T-helper 2 cell treated with Interferon-gamma antibody and Interleukin-4, amounts not matched to agents 5 μg/mL and 100 μg/mL, for 36 hours (primary cell): Measurements from ENCODE around the gene KLHL22.
"Not testable (repeated sequence)": the region's sequence is repeated elsewhere in the genome, so short reads cannot be mapped to it uniquely, and the experiment has no call there.

Experiments used
- DNase-seq: peaks from one replicate; pipeline ENCODE4 v3.0.0; 2021; ENCODE audit warnings: low spot score
- H3K27ac Mint-ChIP-seq: one replicate; pipeline ENCODE4 v1.8.0; 2021; ENCODE audit warnings: mild to moderate bottlenecking, mixed read lengths
- H3K27me3 Mint-ChIP-seq: one replicate; pipeline ENCODE4 v1.8.0; 2021; ENCODE audit warnings: low read depth, mixed read lengths
- H3K36me3 Mint-ChIP-seq: one replicate; pipeline ENCODE4 v1.8.0; 2021; ENCODE audit warnings: low read depth, mixed read lengths
- H3K4me1 Mint-ChIP-seq: one replicate; pipeline ENCODE4 v1.8.0; 2021; ENCODE audit warnings: low read depth, mixed read lengths
- H3K4me3 Mint-ChIP-seq: one replicate; pipeline ENCODE4 v1.8.0; 2022; ENCODE audit warnings: mild to moderate bottlenecking, moderate library complexity, mixed read lengths
- H3K9me3 Mint-ChIP-seq: one replicate; pipeline ENCODE4 v1.8.0; 2021; ENCODE audit warnings: mixed read lengths

KLHL22 gene

DNA sequence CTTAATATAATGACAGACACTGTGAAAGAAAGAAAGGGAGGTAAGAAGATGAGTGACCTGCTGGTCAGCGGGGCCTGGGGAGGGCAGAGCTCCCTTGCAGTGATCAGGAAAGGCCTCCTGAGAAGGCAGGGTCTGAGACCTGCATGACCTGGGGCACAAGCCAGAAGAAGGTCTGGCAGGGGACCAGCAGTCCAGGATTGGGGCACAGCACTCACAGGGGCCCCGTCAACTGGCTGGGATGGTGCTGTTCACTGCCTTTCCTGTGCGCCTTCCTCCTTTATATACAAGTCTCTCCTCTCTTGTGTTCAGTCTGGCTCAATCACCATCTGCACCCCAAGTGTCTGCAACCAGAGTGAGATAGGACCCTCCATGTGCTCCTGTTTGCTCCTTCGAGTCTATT lies 35.7 kb downstream of the KLHL22 start:
- H3K27ac Mint-ChIP-seq, result no peak overlapping the region
- no peaks in the 10 kb centered on the region for H3K27me3 Mint-ChIP-seq
- H3K36me3 Mint-ChIP-seq, result peaks cover 56% of the 10 kb centered on the region
- H3K4me3 Mint-ChIP-seq, result no peak overlapping the region
- no peaks in the 10 kb centered on the region for H3K9me3 Mint-ChIP-seq
- DNase-seq, result no peak
- H3K4me1 Mint-ChIP-seq, result peaks cover 48% of the 10 kb centered on the region

DNA sequence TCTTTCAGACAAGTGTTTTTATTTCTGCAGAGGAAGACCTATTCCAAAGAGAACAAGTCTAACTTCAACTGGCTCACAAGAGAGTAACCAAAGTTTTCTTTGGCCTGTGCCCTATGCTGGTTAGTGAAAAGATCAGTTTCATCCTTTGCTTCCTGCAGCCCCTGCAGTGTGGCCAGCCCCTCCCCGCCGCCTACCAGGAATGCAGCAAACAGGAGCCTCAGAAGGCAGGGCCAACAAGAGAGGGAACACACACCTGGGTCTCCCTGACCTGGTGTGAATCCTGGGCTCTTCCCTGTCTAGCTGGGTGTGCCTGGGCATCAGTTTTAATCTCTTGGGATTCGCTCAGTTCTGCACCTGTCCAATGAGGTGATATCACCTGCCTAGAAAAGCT lies 36.4 kb downstream of the KLHL22 start:
- Mint-ChIP-seq H3K9me3 (no peaks in the 10 kb centered on the region), H3K27ac (peak overlapping the region; percentile 8), H3K4me3 (no peak overlapping the region), H3K27me3 (no peaks in the 10 kb centered on the region), H3K4me1 (peaks cover 42% of the 10 kb centered on the region), H3K36me3 (peaks cover 53% of the 10 kb centered on the region)
- DNase-seq, result no peak

DNA sequence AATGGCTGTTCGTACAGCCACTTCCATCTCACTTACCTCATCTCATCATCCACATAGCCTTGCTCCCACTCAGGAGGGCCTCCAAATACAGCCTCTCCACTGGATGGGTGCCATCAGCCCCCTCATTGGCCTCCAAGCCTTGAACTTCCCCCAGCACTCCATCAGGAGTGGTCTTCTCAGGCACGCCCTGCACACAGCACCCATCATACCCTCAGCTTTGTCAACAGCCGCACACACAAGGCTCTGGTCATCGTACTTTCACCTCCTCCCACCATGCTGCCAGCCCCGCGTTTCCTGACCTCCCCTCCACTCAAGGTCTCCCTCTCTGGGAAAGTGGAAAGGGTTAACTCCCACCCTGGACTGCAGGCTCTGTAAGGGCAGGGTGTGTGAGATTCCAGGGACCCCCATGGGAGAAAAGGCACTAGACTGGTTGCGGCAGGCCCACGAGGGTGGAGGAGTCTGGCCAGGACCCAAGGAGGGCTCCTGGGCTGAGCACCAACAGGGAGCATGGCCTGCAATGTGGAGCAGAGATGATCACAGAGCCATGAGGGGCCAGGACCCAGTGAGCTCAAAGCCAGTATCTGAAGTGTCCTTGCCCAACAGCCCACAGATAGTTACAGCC lies 37.0 kb downstream of the KLHL22 start:
- DNase-seq, result no peak
- H3K36me3 Mint-ChIP-seq, result peaks cover 48% of the 10 kb centered on the region
- H3K27ac Mint-ChIP-seq, result peak overlapping the region; percentile 31
- no peaks in the 10 kb centered on the region for H3K27me3 Mint-ChIP-seq
- no peaks in the 10 kb centered on the region for H3K9me3 Mint-ChIP-seq
- H3K4me3 Mint-ChIP-seq, result no peak overlapping the region
- peaks cover 37% of the 10 kb centered on the region for H3K4me1 Mint-ChIP-seq

DNA sequence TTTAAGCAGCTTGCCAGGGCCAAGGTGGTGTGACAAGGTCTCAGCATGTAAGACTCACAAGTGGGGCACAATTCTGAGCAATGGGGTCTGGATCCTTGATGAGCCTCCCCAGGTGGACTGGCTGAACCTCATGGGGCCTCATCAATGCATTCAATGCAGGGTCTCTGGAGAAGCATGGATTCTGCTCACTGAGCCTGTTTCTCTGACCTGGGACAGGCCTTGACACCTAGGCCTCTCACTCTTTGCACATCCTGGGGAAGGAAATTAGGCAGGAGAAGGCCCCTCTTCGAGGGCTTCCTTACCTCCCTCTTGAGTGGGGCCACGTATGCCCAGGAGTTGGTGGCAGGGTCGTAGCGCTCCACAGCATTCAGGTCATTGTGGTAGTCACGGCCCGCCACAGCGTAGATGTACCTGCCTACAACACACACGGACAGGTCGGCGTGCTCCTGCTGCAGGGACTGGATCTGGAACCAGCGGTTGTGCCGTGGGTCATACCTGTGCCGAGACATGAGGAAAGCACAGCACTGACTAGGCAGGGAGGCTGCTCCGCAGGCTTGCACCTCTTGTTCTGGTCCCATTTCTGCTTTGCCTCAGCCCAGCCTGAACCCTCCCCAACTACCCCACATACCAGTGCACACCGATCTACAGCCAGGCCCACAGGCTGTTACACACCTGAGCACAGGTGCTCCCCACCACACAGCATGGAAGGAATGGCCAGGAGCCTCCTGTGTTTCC lies 37.9 kb downstream of the KLHL22 start:
- peaks cover 49% of the 10 kb centered on the region for H3K36me3 Mint-ChIP-seq
- no peaks in the 10 kb centered on the region for H3K27me3 Mint-ChIP-seq
- no peaks in the 10 kb centered on the region for H3K9me3 Mint-ChIP-seq
- no peak overlapping the region for H3K4me3 Mint-ChIP-seq
- DNase-seq, result no peak
- H3K27ac Mint-ChIP-seq, result no peak overlapping the region
- H3K4me1 Mint-ChIP-seq, result peaks cover 27% of the 10 kb centered on the region

DNA sequence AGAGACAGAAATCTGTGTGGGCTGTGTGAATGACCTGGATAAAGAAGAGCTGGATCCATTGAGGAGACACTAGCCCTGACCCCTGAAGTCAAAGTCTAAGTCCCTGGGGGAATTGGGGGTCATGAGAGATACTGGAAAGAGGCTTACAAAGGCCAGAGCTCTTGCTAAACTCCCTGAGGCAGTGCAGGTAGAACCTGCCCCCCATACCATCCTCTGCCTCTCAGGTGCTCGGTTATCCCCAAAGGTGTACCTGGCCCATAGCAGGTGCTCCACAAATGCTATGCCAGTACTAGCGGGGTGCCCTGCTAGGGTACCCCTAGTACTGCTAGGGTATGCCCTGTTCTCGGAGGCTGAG lies 38.9 kb downstream of the KLHL22 start:
- no peak overlapping the region for H3K27ac Mint-ChIP-seq
- DNase-seq, result no peak

DNA sequence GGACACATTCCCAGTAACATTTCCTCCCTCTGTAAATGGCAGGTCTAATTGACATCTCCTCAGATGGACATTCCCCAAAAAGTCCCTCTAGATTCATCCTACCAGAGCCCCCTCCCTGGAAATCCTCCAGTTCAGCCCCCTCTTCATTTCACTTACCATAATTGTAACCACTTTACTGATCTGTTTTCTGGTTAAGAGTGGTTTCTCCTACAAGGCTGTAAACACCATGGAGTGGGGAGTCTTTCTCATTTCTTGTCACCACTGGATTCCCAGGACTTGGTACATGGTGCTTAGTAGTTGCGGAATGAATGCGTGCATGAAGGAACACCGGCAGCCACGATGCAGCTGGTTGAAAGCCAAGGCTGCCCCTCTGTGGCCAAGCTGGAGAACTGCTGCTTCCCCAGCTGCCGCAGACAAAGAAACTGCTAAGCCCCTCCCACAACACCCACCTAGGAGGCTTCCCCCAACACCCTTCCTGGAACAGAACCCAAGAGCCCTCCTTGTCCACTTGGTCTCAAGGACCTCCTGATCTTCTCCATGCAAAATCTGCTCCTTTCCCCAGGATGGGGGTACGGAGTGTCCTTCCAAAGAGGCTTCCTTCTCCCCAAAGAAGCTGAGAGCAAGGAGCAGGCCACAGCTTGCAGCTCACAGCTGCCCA lies 39.4 kb downstream of the KLHL22 start:
- no peak overlapping the region for H3K4me3 Mint-ChIP-seq
- no peak overlapping the region for H3K27ac Mint-ChIP-seq
- H3K9me3 Mint-ChIP-seq, result no peaks in the 10 kb centered on the region
- H3K27me3 Mint-ChIP-seq, result no peaks in the 10 kb centered on the region
- H3K36me3 Mint-ChIP-seq, result peaks cover 56% of the 10 kb centered on the region
- DNase-seq, result peak; percentile 73
- H3K4me1 Mint-ChIP-seq, result peaks cover 23% of the 10 kb centered on the region

More for the DNA sequence above, 38.9 kb downstream of the KLHL22 start:
- H3K27me3 Mint-ChIP-seq, result no peaks in the 10 kb centered on the region
- peaks cover 52% of the 10 kb centered on the region for H3K36me3 Mint-ChIP-seq
- H3K4me3 Mint-ChIP-seq, result no peak overlapping the region
- no peaks in the 10 kb centered on the region for H3K9me3 Mint-ChIP-seq
- H3K4me1 Mint-ChIP-seq, result peaks cover 23% of the 10 kb centered on the region

DNA sequence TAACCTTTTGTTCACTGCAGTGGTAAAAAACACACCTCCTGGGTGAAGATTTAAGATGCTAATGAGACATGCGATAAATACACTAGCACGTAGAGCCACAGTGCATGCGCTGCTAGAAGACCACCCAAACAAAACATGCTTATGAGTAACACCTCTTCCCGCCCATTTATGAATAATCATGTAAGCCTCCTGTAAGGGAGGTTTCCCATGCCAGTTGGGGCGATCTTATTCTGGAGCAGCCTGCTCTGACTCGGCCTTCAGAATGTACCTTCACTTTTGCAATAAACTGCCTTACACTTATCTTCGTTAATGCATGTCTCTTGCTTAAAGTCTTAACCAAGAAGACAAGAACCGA lies 39.9 kb downstream of the KLHL22 start:
- Mint-ChIP-seq H3K4me1 (peaks cover 20% of the 10 kb centered on the region), H3K4me3 (no peak overlapping the region), H3K9me3 (no peaks in the 10 kb centered on the region), H3K36me3 (peaks cover 54% of the 10 kb centered on the region), H3K27me3 (no peaks in the 10 kb centered on the region), H3K27ac (no peak overlapping the region)
- DNase-seq, result no peak

DNA sequence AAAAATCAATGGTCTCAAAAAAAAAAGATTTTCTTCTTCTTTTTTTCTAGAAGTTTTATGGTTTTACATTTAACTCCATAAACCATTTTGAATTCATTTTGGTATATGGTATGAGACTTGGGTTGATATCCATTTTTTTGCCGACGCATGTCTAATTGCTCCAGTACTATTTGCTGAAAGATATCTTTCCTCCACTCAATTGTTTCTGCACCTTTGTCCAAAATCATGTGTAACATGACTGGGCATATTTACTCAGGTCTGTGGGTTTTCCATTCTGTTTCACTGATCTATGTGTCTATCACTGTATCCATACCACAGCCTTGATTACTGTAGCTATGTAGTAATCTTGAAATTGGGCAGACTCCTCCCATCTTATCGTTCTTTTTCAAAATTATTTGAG lies 42.4 kb downstream of the KLHL22 start:
- Mint-ChIP-seq H3K27ac (no peak overlapping the region), H3K4me1 (peaks cover 12% of the 10 kb centered on the region)

DNA sequence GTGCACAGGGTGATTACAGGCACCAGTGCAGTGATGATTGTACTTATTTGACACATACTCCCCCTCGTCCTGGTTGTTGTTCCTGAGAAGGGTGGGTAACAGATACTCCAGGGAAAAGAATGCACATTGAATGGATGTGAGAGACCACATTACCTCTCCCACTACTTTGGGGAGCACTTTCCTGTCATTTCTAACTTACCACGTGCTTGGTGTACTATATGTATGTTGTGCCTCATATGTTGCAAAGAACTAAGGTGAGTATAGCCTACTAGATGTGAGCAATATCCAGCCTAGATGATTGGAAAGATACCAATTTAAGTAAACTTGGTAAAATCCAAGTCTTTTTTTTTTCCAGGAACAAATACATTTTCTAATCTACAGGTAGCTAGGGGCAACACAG lies 43.7 kb downstream of the KLHL22 start:
- Mint-ChIP-seq H3K9me3 (no peaks in the 10 kb centered on the region), H3K27me3 (no peaks in the 10 kb centered on the region), H3K4me3 (no peak overlapping the region), H3K27ac (no peak overlapping the region), H3K36me3 (peaks cover 36% of the 10 kb centered on the region), H3K4me1 (peaks cover 12% of the 10 kb centered on the region)
- DNase-seq, result no peak

More for the DNA sequence above, 42.4 kb downstream of the KLHL22 start:
- DNase-seq, result no peak
- Mint-ChIP-seq H3K4me3 (no peak overlapping the region), H3K9me3 (no peaks in the 10 kb centered on the region), H3K27me3 (no peaks in the 10 kb centered on the region), H3K36me3 (peaks cover 40% of the 10 kb centered on the region)

DNA sequence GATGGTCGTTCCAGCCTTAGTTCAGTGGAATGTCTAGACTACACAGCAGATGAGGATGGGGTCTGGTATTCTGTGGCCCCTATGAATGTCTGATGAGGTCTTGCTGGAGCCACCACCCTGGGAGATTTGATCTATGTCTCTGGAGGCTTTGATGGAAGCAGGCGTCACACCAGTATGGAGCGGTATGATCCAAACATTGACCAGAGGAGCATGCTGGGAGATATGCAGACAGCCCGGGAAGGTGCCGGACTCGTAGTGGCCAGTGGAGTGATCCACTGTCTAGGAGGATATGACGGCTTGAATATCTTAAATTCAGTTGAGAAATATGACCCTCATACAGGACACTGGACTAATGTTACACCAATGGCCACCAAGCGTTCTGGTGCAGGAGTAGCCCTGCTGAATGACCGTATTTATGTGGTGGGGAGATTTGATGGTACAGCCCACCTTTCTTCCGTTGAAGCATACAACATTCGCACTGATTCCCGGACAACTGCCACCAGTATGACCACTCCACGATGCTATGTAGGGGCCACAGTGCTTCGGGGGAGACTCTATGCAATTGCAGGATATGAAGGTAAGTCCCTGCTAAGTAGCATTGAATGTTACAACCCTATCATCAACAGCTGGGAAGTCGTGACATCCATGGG lies 44.3 kb downstream of the KLHL22 start:
- H3K27ac Mint-ChIP-seq, H3K4me1 Mint-ChIP-seq, DNase-seq, H3K9me3 Mint-ChIP-seq, H3K4me3 Mint-ChIP-seq, H3K27me3 Mint-ChIP-seq: not testable (repeated sequence)
- H3K36me3 Mint-ChIP-seq, result peaks cover 37% of the 10 kb centered on the region

DNA sequence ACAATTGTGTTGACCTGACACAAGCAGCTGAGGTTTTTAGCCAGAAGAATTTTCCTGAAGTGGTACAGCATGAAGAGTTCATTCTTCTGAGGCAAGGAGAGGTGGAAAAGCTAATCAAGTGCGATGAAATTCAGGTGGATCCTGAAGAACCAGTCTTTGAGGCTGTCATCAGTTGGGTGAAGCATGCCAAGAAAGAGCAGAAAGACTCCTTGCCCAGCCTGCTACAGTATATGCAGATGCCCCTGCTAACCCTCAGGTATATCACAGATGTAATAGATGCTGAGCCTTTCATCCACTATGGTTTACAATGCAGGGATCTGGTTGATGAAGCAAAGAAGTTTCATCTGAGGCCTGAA lies 45.1 kb downstream of the KLHL22 start:
- no peak for DNase-seq
- Mint-ChIP-seq H3K4me1 (peaks cover 2% of the 10 kb centered on the region), H3K27me3 (no peaks in the 10 kb centered on the region), H3K27ac (no peak overlapping the region), H3K9me3 (no peaks in the 10 kb centered on the region), H3K4me3 (no peak overlapping the region), H3K36me3 (peaks cover 31% of the 10 kb centered on the region)

DNA sequence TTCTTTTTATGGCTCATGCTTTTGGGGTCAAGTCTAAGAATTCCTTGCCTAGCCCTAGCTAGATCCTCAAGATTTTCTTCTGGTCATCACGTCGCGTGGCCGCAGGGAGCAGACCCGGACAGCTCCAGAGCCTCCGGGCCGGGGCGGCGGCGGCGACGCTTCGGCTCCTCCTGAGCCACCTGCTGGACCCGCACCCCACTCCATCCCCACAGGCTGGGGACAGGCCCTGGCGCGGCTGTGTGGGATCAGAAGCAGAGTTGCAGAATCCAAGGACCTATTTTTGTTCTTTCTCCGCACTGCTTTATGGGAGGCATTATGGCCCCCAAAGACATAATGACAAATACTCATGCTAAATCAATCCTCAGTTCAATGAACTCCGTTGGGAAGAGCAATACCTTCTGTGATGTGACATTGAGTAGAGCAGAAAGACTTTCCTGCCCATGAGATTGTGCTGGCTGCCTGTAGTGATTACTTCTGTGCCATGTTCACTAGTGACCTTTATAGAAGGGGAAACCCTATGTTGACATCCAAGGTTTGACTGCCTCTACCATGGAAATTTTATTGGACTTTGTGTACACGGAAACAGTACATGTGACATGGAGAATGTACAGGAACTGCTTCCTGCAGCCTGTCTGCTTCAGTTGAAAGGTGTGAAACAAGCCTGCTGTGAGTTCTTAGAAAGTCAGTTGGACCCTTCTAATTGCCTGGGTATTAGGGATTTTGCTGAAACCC lies 45.6 kb downstream of the KLHL22 start:
- H3K9me3 Mint-ChIP-seq, result no peaks in the 10 kb centered on the region
- no peak overlapping the region for H3K27ac Mint-ChIP-seq

DNA sequence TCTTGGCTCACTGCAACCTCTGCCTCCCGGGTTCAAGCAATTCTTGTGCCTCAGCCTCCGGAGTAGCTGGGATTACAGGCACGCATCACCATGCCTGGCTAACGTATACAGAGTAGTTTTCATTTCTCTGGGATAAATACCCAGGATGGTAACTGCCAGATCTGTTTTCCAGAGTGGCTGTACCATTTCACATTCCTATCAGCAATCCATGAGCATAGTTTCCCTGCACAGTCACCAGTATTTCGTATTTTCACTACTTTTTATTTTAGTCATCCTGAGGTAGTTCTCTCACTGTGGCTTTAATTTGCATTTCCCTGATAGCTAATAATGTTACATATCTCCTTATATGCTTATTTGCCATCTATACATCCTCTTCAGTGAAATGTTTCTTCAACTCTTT lies 47.0 kb downstream of the KLHL22 start:
- Mint-ChIP-seq H3K4me1 (no peaks in the 10 kb centered on the region), H3K36me3 (peaks cover 30% of the 10 kb centered on the region), H3K4me3 (no peak overlapping the region), H3K9me3 (no peaks in the 10 kb centered on the region), H3K27ac (no peak overlapping the region), H3K27me3 (no peaks in the 10 kb centered on the region)
- no peak for DNase-seq

More for the DNA sequence above, 45.6 kb downstream of the KLHL22 start:
- Mint-ChIP-seq H3K4me3 (no peak overlapping the region), H3K27me3 (no peaks in the 10 kb centered on the region), H3K36me3 (peaks cover 28% of the 10 kb centered on the region), H3K4me1 (peaks cover 2% of the 10 kb centered on the region)
- DNase-seq, result no peak
